Lower lobe of right lung (tissue), 2 donors: Measurements from ENCODE around the gene LRIG1. TPM values are rescaled to one million over a fixed set of nuclear protein-coding genes. Genes with fewer than 3 reads are reported as not detected.

Experiments
- ATAC-seq, 2 donors: fragments of 200-7000 bp; cut with Tn5 transposase; one replicate each; pipeline ENCODE4 v1.9.1; 2020 to 2022; ENCODE audit warnings: mild to moderate bottlenecking in 2 of 2, moderate library complexity in 2 of 2
- DNase-seq: peaks from one replicate; pipeline ENCODE4 v3.0.0-alpha.2; 2020
- H3K27ac ChIP-seq: fragments of 200-600 bp; one replicate; pipeline ENCODE4 v1.8.0; 2022
- H3K27me3 ChIP-seq: fragments of 200-600 bp; one replicate; pipeline ENCODE4 v1.8.0; 2022; ENCODE audit warnings: low read depth
- H3K36me3 ChIP-seq: fragments of 200-600 bp; one replicate; pipeline ENCODE4 v1.8.0; 2022; ENCODE audit warnings: mild to moderate bottlenecking
- H3K4me1 ChIP-seq: fragments of 200-600 bp; one replicate; pipeline ENCODE4 v1.8.0; 2022
- H3K4me3 ChIP-seq: fragments of 200-600 bp; one replicate; pipeline ENCODE4 v1.8.0; 2022; ENCODE audit warnings: mild to moderate bottlenecking
- H3K9me3 ChIP-seq: fragments of 200-600 bp; one replicate; pipeline ENCODE4 v1.8.0; 2022
- intact Hi-C: fragments of 100-400 bp; cut with DNase I; formaldehyde crosslinking; loops from one replicate; pipeline ENCODE4 v1.11.0; 2022
- total RNA-seq: library from RNA; stranded (reverse); fragmentation: NEBNext Ultra II Directional; extraction: Animal tissue kit (Norgen Biotek cat#: 25700); gene quantifications from one replicate; pipeline ENCODE4 v1.2.1, GENCODE V29; 2021
- TF ChIP-seq, protein P1 (sequence below): fragments of 200-600 bp; IDR thresholded peaks from one replicate; pipeline ENCODE4 v1.8.0; 2022; ENCODE audit warnings: antibody characterized with exemption, mild to moderate bottlenecking
- donor health status: DM: no; HTN: yes; CAD: no; lungs with severe emphysema.

LRIG1 gene
- total RNA-seq, 1 donor from 2014 or later = 54.2 TPM

DNA sequence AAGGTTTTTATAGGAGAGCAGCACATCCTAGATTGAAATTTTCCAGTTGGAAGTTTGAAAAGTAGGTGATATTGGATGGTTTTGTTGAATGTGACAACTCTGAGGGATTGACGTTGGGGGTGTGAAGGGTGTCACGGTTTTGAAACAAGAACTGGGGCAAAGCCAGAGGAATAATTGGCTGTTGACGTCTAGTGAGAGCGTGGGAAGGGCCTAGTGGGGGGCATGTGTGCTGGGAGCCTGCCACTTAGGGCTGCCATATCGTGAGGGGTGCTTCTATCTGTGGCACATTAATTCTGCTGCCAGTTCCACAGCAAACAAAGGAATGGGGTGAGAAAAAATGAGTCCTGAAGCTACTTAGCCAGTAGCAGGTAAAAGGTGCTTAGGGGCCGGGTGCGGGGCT, 129.4 kb downstream of the LRIG1 start:
- Histone ChIP-seq H3K27me3 (no peaks in the 10 kb centered on the region), H3K36me3 (peaks cover 31% of the 10 kb centered on the region), H3K4me1 (no peaks in the 10 kb centered on the region), H3K4me3 (no peak overlapping the region), H3K27ac (no peak overlapping the region), H3K9me3 (no peaks in the 10 kb centered on the region)
- ATAC-seq (no peak), DNase-seq (no peak)
- intact Hi-C loops = no loop called here
- TF ChIP-seq, protein P1, sequence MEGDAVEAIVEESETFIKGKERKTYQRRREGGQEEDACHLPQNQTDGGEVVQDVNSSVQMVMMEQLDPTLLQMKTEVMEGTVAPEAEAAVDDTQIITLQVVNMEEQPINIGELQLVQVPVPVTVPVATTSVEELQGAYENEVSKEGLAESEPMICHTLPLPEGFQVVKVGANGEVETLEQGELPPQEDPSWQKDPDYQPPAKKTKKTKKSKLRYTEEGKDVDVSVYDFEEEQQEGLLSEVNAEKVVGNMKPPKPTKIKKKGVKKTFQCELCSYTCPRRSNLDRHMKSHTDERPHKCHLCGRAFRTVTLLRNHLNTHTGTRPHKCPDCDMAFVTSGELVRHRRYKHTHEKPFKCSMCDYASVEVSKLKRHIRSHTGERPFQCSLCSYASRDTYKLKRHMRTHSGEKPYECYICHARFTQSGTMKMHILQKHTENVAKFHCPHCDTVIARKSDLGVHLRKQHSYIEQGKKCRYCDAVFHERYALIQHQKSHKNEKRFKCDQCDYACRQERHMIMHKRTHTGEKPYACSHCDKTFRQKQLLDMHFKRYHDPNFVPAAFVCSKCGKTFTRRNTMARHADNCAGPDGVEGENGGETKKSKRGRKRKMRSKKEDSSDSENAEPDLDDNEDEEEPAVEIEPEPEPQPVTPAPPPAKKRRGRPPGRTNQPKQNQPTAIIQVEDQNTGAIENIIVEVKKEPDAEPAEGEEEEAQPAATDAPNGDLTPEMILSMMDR = no peak

DNA sequence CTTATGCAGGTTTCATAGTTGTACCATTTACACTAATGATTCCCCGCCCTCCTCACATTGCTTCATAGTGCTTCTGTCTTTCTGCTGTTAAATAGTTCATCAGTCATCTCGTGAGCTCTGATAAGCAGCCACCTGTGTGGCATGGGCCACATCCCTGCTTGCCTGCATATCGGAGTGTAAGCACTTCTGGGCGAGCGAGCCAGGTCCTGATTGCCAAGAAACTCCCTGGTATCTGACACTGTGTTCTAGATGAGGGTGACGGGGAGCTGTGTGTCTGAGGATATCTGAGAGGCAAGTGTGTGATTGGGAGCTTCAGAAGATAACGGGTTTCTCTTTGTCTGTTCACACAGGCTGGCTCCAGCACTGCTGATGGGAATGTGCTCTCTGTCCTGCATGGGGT, 130.6 kb downstream of the LRIG1 start:
- no peaks in the 10 kb centered on the region for H3K9me3 ChIP-seq
- H3K36me3 ChIP-seq = peaks cover 19% of the 10 kb centered on the region
- ATAC-seq (no peak), DNase-seq (no peak)
- TF ChIP-seq, protein P1 = no peak
- no peaks in the 10 kb centered on the region for H3K4me1 ChIP-seq
- no peak overlapping the region for H3K4me3 ChIP-seq
- intact Hi-C loops = no loop called here
- H3K27ac ChIP-seq = no peak overlapping the region
- no peaks in the 10 kb centered on the region for H3K27me3 ChIP-seq

DNA sequence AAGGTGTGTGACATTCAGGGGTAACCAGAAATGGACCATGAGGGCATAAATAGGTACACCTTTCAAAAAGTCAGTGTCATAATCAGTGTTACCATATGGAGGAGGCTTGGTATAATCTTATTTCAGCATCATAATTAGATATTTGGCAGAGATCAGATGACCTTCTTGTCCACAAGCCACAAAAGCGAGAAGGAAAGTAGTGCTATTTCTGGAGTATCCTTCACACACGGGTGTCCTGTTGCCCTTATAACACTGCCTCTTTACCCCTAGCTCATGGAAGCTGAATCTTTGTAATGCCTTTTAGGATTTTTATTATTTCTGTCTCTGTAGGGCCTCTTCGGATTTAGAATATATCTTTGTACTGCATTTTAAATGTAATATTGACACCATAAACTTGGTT, 132.8 kb downstream of the LRIG1 start:
- ATAC-seq (no peak), DNase-seq (no peak)
- TF ChIP-seq, protein P1 = no peak
- no peak overlapping the region for H3K27ac ChIP-seq
- no peaks in the 10 kb centered on the region for H3K27me3 ChIP-seq
- H3K36me3 ChIP-seq = peaks cover 12% of the 10 kb centered on the region
- no peaks in the 10 kb centered on the region for H3K4me1 ChIP-seq
- intact Hi-C loops = no loop called here
- no peaks in the 10 kb centered on the region for H3K9me3 ChIP-seq
- no peak overlapping the region for H3K4me3 ChIP-seq

DNA sequence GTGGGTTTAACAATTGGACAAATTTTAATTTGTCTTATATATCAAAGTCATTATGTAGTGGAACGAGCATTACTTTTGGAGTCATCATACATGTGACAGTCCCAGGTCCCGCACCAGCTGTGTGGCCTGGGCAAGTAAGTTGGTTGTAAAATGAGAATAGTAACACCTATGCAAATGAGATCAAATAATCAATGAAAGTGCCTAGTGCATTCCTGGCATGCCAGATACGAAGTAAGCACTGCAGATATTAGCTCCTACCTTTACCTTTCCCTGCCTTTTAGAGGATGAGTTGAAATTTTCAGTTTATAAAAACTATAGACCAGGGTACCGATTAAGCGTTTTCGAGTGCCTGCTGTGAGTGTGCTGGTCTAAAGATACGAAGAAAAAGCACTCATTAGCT, 134.1 kb downstream of the LRIG1 start:
- intact Hi-C loops = no loop called here
- no peaks in the 10 kb centered on the region for H3K9me3 ChIP-seq
- ATAC-seq (no peak), DNase-seq (no peak)
- H3K27me3 ChIP-seq = no peaks in the 10 kb centered on the region
- TF ChIP-seq, protein P1 = no peak
- H3K4me1 ChIP-seq = no peaks in the 10 kb centered on the region
- H3K36me3 ChIP-seq = peaks cover 8% of the 10 kb centered on the region
- no peak overlapping the region for H3K27ac ChIP-seq
- no peak overlapping the region for H3K4me3 ChIP-seq

DNA sequence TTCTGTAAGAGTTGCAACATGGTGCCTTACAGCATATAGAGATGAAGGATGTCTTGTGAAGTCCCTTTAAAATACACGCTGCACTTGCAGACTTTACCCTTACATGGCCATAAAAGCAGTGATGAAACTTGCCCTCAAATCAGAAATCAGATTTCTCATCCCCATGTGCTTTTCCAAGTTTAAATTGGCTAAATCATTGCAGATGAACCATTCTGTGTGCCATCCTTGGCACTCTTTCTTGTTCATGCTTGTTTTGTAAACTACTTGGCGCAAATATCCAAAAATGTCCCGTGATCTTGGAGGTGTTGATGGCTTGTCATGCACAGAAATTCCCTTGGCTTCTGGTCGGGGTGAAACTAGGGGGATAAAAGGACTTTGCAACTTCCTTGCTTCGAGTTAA, 135.7 kb downstream of the LRIG1 start:
- H3K4me3 ChIP-seq = no peak overlapping the region
- no peak for DNase-seq
- no peaks in the 10 kb centered on the region for H3K27me3 ChIP-seq
- intact Hi-C loops = no loop called here
- peaks cover 2% of the 10 kb centered on the region for H3K36me3 ChIP-seq
- H3K27ac ChIP-seq = no peak overlapping the region
- no peaks in the 10 kb centered on the region for H3K4me1 ChIP-seq
- TF ChIP-seq, protein P1 = no peak
- H3K9me3 ChIP-seq = no peaks in the 10 kb centered on the region
- no peak for ATAC-seq

DNA sequence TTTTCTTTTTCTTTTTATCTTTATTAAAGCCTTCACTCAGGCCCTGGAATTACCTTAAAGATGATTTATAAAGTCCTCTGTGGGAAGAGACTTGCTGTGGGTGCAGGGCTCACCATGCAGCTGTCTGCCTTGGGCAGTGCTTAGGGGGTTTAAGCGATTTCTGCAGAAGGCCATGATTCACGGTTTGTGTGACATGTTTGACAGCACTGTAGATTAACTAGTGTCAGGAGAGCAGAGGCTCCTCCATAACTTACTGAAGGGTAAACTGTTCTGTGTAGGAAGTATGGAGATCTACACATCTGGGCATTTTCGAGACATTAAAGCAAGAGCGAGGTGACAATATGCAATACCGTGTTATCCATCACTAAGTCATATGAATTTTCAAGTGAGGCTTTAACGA, 137.7 kb downstream of the LRIG1 start:
- Histone ChIP-seq H3K27ac (no peak overlapping the region), H3K36me3 (no peaks in the 10 kb centered on the region), H3K9me3 (no peaks in the 10 kb centered on the region), H3K4me1 (no peaks in the 10 kb centered on the region), H3K4me3 (no peak overlapping the region), H3K27me3 (no peaks in the 10 kb centered on the region)
- ATAC-seq (no peak), DNase-seq (no peak)
- intact Hi-C loops = no loop called here
- TF ChIP-seq, protein P1 = no peak
